AG20443 (cell line): ENCODE data around the gene RORC.
"Not testable (repeated sequence)": the region's sequence is repeated elsewhere in the genome, so short reads cannot be mapped to it uniquely, and the experiment has no call there.

Experiments
- DNase-seq: peaks from one replicate; pipeline ENCODE4 v3.0.0; 2012; ENCODE audit warnings: low spot score, mixed read lengths

The RORC gene

DNA sequence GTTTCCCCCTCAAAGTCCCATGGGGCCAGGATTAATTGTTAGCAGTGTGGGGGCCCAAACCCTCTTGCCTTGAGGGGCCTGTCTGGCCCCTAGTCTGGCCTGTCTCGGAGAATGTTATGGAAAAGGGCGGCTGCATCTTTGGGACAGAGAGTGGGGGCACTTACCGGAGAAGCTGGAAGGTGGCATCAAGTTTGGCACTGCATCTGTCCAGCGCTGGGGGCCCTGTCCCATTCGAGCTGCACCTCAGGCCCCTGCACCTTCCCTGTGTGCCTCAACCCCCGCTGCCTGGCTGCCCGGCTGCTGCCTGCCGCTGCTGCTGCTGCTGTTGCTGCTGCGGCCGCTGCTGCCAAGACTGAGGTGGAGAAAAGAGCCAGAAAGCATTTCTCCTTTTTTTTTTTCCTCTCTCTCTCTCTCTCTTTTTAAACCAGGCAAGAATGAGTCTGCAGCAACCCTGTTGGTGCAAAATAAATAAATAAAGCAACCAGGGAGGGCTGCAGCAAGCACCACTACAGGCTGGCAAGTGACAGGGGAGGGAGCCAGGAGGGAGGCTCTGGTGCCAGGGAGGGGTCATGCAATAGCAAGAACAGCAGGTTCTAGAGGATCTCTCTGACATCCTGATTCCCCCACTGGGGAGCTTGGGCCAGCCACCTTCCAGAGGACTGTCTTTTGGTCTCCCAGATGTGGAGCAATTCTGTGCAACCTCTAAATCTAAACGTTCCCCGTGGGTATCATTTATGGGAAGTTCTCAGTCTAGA lies 26.4 kb downstream of the RORC start, which contains the start of gene LINGO4:
TSS of gene LINGO4 (minus strand) at position 354 of the 755 bp plus-strand sequence. CDS start 2,715 bp downstream, outside the sequence.
- no peak for DNase-seq

DNA sequence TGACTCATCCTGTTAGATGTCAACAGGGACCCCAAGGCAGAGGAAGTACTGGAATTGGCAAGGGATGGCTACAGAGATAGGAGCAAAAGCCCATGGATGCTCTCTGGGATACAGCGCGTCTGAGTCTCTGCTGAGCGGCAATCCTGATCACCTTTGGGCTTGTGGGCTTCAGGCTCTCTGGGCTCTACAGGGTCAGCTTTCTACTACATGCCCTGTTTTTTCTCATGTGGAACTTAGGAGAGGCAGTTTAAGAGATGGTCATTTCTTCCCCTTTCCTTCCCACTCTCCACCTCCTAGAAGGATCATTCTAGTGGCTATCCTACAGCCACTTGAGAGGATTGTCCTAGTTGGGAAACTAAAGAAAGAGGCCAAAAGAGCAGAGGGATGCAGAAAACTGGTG lies 27.7 kb downstream of the RORC start:
- DNase-seq = no peak

DNA sequence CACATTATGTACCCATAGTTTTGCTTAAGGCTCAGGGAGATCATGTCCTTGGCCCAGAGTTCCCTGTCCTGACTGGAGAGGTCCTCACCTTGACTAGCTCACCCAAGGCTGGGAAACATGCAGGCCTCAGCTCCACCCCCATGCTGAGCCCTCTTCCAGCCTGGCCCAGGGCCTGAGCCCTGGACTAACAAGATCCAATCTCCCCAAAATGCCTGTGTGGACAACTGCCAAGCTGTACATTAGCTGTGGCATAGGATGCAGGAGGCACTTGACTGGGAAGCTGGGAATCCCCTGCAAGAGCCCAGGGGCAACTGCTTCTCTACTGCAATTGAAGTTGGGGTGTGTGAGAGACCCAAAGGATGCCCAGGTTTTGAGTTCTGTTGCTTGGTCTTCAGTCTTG lies 28.4 kb downstream of the RORC start:
- no peak for DNase-seq

DNA sequence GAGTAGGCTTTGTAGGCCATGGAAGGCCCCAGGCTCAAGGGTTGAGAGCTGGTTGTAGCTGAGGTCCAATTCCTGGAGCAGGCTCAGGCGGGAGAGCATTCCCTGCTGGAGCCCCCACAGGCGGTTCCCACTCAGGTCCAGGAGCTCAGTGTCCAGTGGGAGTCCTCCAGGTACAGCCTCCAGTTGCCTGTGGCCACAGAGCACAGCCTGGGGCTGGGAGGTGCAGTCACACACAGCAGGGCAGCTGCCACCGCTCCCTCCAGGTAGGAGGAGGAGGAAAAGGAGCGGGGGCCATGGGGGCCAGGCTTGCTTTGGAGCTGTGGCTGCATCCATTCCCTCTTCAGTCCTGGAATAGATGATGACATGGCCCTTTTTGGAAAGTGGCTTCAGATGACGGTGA lies 29.2 kb downstream of the RORC start:
- DNase-seq = no peak

DNA sequence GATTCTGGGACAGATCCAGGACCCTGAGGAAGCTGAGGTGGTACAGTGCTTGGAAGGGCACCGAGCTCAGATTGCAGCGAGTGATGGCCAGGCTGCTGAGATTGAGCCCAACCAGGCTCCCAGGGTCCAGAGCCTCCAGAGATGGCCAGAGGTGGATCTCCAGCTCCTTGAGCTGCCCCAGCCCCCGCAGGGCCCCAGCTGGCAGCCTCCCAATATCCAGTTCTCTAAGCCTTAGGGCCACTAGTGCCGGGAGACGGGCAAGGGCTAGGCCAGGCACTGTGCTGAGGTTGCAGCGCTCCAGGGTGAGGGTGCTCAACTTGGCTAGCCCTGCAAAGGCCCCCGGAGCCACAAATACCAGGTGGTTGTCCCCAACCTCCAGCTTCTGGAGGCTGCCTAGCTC lies 29.8 kb downstream of the RORC start:
- DNase-seq = no peak

DNA sequence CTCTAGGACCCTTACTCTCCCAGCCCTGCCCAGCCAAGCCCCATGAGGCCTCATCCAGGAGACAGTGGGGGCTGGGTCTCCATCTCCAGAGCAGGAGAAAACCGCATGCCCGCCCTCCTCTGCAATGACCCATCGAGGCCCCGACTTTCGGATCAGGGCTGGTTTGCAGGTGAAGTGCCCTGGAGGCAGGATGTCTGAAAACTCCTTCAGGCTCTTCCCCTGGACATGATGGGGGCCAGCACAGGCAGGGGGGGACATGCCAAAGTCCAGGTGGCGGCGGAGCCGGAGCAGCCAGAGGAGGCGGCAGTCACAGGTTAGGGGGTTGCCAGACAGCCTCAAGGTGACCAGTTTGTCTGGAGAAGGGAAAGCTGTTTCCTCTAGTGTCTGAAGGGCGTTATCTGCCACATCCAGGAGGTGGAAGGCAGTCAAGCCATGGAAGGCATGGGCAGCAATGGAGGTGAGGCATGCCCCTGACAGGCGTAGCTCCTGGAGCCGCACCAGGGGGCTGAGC lies 30.2 kb downstream of the RORC start:
- no peak for DNase-seq

DNA sequence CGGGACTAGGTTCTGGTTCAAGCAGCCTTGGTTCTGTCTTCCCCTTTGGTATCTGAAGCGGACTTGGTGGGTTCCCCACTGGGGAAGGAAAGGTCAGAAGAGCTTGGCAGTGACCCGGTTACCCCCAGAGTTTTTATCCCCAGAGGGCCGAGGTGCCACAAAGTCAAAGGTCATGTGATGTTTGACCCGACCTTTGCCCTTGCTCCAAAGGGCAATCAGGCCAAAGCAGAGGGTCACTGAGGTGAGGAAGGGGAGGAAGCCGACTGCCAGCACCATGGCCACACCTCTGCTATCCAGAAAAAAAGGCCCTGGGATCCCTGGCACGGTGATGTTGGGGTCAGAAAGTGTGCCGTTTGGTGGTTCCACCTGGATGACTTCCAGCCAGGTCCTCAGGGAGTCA lies 30.8 kb downstream of the RORC start:
- DNase-seq = no peak

DNA sequence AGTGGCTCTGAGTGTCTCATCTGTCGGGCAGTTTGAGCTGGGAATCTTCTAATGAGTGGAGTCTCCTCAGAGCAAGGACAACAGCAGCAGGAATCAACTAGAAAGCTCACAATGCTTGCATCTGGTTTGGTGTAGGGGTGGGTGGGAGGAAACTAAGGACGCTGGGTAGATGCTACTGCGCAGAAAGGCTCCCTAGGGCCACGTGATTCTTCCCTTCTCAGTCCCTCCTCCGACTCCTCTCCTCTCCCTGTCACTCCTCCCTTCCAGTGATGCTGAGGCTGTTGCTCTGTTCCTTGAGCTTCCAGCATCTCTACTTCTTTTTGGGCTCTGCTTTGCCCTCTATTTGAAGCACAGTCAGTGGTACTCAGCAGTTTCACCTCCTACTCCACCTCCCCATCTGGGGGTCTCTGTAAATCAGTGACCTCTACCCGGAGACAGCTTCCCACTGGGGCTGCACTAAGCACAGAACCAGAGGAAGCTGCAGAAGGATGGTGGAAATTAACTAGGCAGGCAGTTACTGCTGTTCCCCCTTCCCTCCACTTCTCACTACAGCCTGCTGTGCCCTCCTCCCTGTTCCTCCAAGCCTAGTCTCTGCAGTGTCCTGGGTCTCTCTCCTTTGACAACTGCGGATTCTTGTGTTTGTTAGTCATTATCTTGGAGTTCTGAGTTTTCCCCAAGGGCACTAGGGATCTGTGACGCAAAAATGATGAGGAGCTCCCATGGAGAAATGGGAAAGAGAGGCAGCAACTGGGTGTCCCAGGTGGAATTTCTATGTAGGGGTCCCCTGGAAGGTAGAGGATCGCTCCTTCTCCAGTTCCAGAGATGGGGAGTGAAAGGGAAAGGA lies 32.2 kb downstream of the RORC start:
- DNase-seq = no peak

DNA sequence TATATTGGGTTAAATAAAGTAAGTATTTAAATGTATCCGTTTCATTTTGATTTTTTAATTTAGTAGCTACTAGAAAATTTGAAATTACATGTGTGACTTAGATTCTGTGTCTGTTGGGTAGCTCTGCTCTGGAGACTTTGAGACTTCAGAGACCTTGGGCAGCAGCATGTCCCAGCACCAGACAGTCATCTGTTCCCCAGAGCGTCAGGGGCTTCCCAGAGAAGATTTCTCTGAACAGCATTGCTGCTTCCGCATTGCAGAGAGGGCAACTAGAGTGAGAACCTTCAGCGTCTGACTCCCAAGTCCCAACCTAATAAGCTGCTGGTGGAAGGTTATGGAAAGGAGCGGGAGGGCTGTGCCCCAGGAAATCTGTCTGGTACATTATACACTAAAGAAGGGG lies 33.0 kb downstream of the RORC start:
- no peak for DNase-seq

DNA sequence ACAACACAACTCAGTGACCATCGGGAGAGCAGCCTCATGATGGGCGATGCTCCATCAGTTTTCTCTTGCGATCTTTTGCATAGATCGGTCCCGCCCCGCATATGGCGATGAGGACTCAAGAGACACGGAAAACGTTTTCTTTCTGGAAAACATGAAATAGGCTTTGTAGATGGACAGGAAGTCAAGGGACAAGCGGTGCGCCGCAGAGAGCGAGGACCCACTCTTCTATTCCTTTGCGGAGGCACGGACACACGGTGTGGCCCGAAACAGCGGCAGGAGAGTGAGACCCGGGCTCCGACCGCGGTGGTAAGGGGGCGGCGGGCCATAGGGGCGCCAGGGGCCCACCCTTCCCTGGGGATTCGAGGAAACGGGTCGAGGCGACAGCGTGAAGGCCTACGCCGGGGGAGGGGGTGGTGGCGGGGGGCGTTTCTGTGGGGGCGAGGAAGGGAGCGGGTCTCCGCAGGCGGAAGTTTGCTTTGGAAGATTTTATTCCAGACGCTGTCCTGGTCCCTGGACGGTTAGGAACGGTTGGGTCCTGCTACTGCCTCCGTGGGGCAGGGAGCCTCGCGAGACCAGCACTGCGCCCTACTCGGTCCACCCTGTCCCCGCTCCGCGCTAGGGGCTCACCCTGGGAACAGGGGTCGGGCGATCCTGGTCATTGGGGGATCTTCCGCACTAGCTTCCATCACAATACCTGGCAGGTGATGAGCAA lies 40.5 kb downstream of the RORC start:
- no peak for DNase-seq

DNA sequence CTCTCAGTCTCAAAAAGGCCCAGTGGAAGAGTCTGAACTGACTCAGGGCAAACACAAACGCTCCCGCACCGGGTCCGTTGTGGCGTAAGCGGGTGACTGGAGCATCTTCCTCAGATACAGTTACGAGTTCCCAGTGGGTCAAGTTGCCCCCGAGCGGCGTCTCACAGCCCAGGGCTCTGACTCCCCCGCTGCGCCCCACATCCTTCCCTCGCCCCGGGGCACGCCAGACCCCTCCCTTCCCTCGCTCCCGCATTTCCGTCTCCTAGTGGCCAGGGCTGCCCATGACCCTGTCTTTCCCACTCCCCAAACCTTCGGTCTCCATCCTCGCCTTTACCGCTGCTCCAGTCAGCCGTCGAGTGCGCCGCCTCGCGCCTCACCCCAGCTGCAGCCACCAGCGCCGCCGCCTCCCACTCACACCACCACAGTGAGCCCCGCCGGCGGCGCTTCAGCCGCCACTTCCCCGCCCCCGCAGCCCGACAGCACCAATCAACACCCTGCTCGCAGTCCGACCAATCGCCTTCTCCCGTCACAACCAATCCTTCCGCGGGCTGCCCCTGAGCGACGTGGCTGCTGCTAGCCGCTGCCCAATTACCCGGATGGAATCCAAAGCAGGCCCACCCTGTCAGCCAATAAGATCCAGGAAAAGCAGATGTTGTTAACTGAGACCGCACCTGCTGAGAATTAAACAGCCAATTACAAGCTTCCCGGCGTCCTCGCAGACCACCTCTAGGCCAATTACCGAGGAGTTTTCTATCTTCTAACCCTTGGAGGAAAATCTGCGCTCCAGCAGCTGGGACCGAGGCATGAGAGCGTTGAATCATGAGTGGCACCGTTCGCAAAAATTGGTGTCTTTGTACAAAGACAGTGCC lies 41.3 kb downstream of the RORC start, which contains the start of gene TDRKH:
TSS of gene TDRKH (minus strand) at position 430 of the 869 bp plus-strand sequence. CDS start 7,478 bp downstream, outside the sequence.
- DNase-seq = peak; percentile 99

DNA sequence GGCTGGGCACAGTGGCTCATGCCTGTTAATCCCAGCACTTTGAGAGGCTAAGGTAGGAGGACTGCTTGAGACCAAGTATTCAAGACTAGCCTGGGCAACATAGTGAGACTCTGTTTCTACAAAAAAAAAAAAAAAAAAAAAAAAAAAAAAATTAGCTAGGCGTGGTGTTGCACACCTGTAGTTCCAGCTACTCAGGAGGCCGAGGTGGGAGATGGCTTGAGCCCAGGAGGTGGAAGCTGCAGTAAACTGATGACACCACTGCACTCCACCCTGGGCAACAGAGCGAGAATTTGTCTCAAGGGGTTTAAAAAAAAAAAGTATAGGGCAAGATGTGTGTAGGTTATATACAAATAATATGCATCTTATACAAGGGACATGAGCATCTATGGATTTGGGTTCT lies 43.9 kb downstream of the RORC start:
- DNase-seq = no peak

DNA sequence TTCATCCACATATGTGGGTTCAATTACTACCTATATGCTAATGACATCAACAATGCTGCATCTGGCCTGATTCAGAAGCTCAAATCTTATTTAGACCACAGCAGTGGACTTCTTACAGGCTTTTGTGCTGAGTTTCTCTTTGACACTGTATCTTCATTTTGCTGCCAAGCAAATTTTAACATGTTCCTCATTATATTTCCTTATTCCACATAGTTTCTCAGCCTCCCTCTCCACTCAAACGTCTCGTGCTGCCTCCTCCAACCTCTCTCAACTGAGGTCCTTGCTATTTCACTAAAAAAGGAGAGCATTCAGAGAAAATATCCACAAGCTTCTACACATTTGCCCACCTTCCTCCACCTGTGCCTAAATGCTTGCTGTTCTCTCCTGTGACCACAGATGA lies 47.8 kb downstream of the RORC start:
- DNase-seq = no peak

DNA sequence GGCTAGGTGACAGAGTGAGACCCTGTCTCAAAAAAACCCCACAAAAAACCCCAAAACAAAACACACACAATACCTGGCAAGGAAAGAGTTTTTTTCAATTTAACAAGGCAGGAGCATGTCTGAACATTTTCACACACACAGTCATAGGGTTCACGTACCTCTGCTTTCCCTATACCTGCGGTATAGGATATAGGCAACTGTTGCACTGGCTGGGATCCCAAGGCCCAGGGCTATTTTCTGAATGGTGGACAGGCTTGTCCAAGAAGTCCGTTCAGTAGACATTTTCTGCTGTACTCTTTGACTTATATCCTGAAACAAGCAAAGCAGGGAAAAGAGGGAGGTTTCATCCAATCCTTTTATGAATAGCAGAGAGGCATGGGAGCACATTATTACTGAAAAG lies 48.9 kb downstream of the RORC start:
- no peak for DNase-seq

DNA sequence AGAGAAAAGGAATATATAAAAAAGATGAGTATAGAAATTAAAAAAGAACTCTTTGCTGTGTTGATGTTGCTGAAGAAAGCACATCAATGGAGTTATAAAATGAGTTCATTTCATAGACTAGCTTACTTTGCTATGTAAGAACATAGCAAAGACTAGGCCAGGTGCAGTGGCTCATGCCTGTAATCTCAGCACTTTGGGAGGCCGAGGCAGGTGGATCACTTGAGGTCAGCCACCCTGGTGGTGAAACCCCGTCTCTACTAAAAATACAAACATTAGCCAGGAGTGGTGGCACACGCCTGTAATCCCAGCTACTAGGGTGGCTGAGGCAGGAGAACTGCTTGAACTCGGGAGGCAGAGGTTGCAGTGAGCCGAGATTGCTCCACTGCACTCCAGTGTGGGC lies 49.6 kb downstream of the RORC start:
- not testable (repeated sequence) for DNase-seq

DNA sequence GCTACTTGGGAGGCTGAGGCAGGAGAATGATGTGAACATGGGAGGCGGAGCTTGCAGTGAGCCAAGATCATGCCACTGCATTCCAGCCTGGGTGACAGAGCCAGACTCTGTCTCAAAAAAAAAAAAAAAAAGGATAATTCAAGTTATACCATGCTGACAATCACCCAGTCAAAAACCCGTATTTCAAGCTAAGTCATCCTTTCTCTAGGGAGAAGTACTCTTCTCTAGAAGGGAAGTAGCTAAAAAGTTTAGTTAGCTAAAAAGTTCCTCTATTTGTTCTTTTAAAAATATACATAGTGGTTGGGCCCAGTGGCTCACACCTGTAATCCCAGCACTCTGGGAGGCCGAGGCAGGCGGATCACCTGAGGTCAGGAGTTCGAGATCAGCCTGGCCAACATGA lies 50.9 kb downstream of the RORC start:
- not testable (repeated sequence) for DNase-seq

DNA sequence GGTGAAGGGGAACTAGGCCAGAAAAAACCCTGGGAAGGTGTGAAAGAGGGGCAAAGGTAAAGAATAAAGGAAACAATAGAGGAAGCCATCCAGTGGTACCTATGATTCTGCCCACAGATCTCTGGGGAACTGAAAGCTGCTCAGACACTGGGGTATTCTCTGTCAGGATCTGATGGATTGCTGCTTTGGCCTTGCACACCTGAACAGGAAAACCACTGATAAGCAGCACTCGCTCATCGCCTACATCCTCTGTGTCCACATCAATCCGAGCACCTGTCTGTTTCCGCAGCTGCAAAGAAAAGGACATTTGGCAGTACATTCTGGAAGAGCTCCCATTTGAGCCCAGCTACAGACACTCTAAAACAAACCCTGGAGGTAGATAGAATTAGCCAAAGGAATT lies 51.8 kb downstream of the RORC start:
- DNase-seq = no peak

DNA sequence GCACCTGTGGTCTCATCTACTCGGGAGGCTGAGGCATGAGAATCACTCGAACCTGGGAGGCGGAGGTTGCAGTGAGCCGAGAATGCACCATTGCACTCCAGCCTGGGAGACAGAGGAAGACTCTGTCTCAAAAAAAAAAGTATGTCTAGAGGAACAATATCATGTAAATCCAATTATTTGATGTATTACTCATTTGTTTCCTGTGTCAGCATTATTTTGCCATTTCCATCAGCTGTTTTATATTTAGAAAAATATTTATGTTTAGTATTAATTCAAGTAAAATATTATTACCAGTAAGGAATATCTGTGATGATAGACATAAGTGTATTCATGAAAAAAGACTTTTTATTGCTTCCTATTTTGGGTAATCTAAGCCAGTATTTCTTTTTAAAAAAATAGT lies 54.3 kb downstream of the RORC start:
- DNase-seq = no peak

DNA sequence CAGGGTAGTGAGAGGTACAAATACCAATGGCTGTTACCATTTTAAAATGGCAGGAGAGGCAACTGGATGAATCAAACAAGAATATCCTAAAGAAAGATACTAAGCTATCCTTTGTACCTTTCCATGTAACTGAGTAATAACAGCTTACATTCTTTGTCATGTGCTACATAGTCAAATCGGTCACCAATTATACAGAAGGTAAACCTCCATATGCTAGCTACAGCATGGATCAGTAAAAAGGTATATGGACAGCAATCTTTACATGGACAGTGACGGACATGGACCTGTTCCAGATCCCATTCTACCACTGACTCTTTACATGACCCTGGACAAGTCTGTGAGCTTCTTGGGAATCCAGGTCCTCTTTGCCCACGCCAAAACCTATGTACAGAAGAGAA lies 54.9 kb downstream of the RORC start:
- DNase-seq = no peak

DNA sequence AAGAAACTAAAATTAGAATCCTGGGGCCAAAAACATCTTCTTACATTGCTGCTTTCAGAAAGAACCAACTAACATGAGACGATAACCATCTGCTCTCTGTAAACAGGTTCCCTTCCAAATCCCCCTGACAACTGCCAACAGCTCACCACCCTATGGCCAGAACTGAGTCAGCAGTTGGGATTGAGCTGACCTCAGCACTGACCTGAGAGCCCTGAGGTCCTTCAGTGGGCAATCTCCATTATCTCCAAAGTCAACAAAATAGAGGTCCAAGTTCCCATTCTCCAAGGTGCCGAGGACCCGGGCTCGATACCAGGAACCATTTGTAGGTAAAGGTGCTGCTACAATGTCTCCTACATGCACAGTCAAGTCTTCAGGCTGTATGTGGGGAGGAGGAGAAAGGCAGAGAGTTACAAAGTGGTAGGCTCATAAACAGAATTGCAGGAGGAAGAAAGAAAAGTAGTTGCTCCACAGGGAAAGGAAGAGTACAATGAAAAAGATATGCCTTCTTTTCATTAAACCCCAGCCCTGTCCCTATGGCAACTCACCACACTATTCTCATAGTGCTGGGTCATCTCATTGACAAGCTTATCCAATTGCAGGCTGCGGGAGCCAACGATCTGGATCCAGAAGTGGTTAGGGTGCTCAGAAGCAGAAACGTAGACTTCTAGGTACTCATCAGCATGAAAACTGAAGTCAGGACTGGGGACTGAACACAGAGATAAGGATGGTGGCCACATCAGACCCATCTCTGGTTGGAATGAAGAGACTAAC lies 55.5 kb downstream of the RORC start:
- DNase-seq = no peak
